HEK293 (cell line): ENCODE data around the gene KIF21A.

Experiments used
- CTCF ChIA-PET: fragments of 350-600 bp; formaldehyde crosslinking; extraction: SDS; loops from one replicate; lab custom pipeline; 2021; ENCODE audit warnings: antibody characterized with exemption; lab: Yijun Ruan, JAX
- POLR2A ChIA-PET: fragments of 300-600 bp; formaldehyde crosslinking; extraction: SDS; loops from one replicate; lab custom pipeline; 2020; ENCODE audit warnings: antibody characterized with exemption, inconsistent platforms; lab: Yijun Ruan, JAX
- H3K27ac ChIP-seq: fragments of 200-500 bp; sonication (Bioruptor generic); 2 replicates; pipeline ENCODE4 v1.5.1; 2014; ENCODE audit warnings: low read depth, low read length, control low read depth, inconsistent platforms; ENCODE audit errors: extremely low read depth
- H3K36me3 ChIP-seq, 2 experiments: fragments of 200-500 bp in 1 of 2; sonication (Bioruptor generic) in 1 of 2; 1 replicate in 1 of 2; 2 replicates in 1 of 2; pipeline ENCODE4 v1.5.1; 2014 to 2017; ENCODE audit warnings: inconsistent platforms in 2 of 2, low read length in 2 of 2; ENCODE audit not compliant: control insufficient read depth in 2 of 2, insufficient read depth in 1 of 2
- H3K4me1 ChIP-seq: fragments of 200-500 bp; sonication (Bioruptor generic); 2 replicates; pipeline ENCODE4 v1.5.1; 2014; ENCODE audit warnings: mild to moderate bottlenecking, low read length, inconsistent platforms; ENCODE audit not compliant: control insufficient read depth, insufficient read depth
- H3K4me3 ChIP-seq: 2 replicates; pipeline ENCODE4 v1.5.1; 2011; ENCODE audit warnings: low read depth, mild to moderate bottlenecking, control low read depth, low read length, moderate library complexity
- H3K9me3 ChIP-seq: fragments of 200-500 bp; sonication (Bioruptor generic); 2 replicates; pipeline ENCODE4 v1.5.1; 2014; ENCODE audit warnings: low read depth, low read length, inconsistent platforms; ENCODE audit not compliant: control insufficient read depth, insufficient read depth
- GLIS1 ChIP-seq: fragments of 450-650 bp; formaldehyde crosslinking; IDR thresholded peaks from 2 replicates; pipeline ENCODE4 v1.5.1; 2016; ENCODE audit warnings: missing biosample characterization, missing genetic modification characterization
- GLIS2 ChIP-seq: fragments of 450-650 bp; formaldehyde crosslinking; IDR thresholded peaks from 2 replicates; pipeline ENCODE4 v1.5.1; 2016; ENCODE audit warnings: missing biosample characterization, missing genetic modification characterization
- KLF1 ChIP-seq: fragments of 450-650 bp; formaldehyde crosslinking; IDR thresholded peaks from 2 replicates; pipeline ENCODE4 v1.5.1; 2016; ENCODE audit warnings: missing biosample characterization, missing genetic modification characterization
- OSR2 ChIP-seq: fragments of 450-650 bp; formaldehyde crosslinking; IDR thresholded peaks from 2 replicates; pipeline ENCODE4 v1.5.1; 2016; ENCODE audit warnings: missing biosample characterization, missing genetic modification characterization
- TRIM28 ChIP-seq: IDR thresholded peaks from 2 replicates; pipeline ENCODE4 v1.6.1; 2011; ENCODE audit warnings: low read length, control low read depth, borderline replicate concordance
- ZBTB20 ChIP-seq: fragments of 450-650 bp; formaldehyde crosslinking; IDR thresholded peaks from 2 replicates; pipeline ENCODE4 v1.5.1; 2016; ENCODE audit warnings: missing biosample characterization, missing genetic modification characterization
- ZBTB7A ChIP-seq: fragments of 450-650 bp; formaldehyde crosslinking; IDR thresholded peaks from 2 replicates; pipeline ENCODE4 v1.5.1; 2016; ENCODE audit warnings: low read depth, missing biosample characterization, missing genetic modification characterization
- ZNF138 ChIP-seq: fragments of 450-650 bp; formaldehyde crosslinking; IDR thresholded peaks from 2 replicates; pipeline ENCODE4 v1.5.1; 2016; ENCODE audit warnings: missing biosample characterization, missing genetic modification characterization, borderline replicate concordance
- ZNF184 ChIP-seq: fragments of 450-650 bp; IDR thresholded peaks from 2 replicates; pipeline ENCODE4 v1.5.1; 2018; ENCODE audit warnings: missing biosample characterization, mild to moderate bottlenecking, missing genetic modification characterization
- ZNF394 ChIP-seq: fragments of 450-650 bp; formaldehyde crosslinking; IDR thresholded peaks from 2 replicates; pipeline ENCODE4 v1.5.1; 2016; ENCODE audit warnings: missing biosample characterization, missing genetic modification characterization, mild to moderate bottlenecking, moderate library complexity, borderline replicate concordance
- ZNF433 ChIP-seq: fragments of 450-650 bp; formaldehyde crosslinking; IDR thresholded peaks from 2 replicates; pipeline ENCODE4 v1.5.1; 2016; ENCODE audit warnings: missing biosample characterization, missing genetic modification characterization, low read depth
- ZNF501 ChIP-seq: fragments of 450-650 bp; formaldehyde crosslinking; IDR thresholded peaks from 2 replicates; pipeline ENCODE4 v1.5.1; 2016; ENCODE audit warnings: missing biosample characterization, missing genetic modification characterization
- ZSCAN16 ChIP-seq: fragments of 450-650 bp; formaldehyde crosslinking; IDR thresholded peaks from 2 replicates; pipeline ENCODE4 v1.5.1; 2016; ENCODE audit warnings: missing biosample characterization, missing genetic modification characterization
- ZXDB ChIP-seq: fragments of 450-650 bp; formaldehyde crosslinking; IDR thresholded peaks from 2 replicates; pipeline ENCODE4 v1.5.1; 2016; ENCODE audit warnings: missing biosample characterization, missing genetic modification characterization
- TF ChIP-seq, protein P1 (sequence below): fragments of 450-650 bp; formaldehyde crosslinking; IDR thresholded peaks from 2 replicates; pipeline ENCODE4 v1.5.1; 2016; ENCODE audit warnings: missing biosample characterization, missing genetic modification characterization
- TF ChIP-seq, protein P2 (sequence below): fragments of 450-650 bp; IDR thresholded peaks from 2 replicates; pipeline ENCODE4 v1.5.1; 2018; ENCODE audit warnings: missing biosample characterization, missing genetic modification characterization

The KIF21A gene

DNA sequence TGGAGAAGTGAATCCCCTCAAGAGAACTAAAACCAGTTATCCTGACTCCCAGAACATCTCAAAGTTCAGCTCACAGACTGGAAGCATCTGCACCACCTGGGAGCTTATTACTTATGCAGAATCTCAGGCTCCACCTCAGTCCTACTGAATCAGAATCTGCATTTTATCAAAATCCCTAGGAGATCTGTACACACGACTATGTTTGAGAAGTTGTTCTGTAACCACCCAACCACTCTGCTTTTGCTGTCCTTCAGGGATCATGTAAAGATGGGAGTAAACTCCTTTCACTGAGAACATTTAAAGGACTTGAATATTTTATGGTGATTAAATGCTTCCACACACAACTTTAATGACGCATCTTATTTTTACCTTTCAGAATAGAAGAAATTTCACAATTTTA, 98.0 kb downstream of the KIF21A start:
- POLR2A ChIA-PET: no interaction called here
- no peak for TF ChIP-seq KLF1 (tag by site-specific recombination)
- TF ChIP-seq GLIS1 (tag by site-specific recombination): no peak
- TF ChIP-seq ZNF394 (tag by site-specific recombination): no peak
- TF ChIP-seq ZNF433: no peak
- TF ChIP-seq ZBTB7A: no peak
- no peak for TF ChIP-seq ZSCAN16
- TF ChIP-seq ZXDB: no peak
- no peak for TF ChIP-seq GLIS2 (tag by site-specific recombination)

DNA sequence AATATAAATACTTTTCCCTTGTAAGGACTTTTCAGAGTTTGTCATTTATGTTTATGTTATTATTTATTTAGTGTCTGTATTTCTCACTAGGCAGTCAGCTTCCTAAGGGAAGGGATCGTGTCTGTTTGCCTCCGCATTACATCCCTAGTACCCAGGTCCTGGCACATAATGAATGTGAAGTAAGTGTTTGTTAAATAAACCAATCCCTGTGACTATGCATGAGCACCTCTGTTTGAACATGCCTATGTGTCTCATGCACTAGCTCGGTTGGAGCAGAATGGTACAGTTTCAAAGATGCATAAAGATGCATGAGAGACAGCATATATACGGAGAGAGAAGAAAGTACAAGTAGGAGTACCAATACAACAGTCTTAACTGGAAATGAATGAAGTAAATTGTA, 99.3 kb downstream of the KIF21A start:
- ChIA-PET POLR2A (no interaction called here), CTCF (no interaction called here)
- no peak overlapping the region for H3K27ac ChIP-seq
- H3K4me3 ChIP-seq: no peak overlapping the region
- H3K36me3 ChIP-seq: peaks cover 5 to 10% of the 10 kb centered on the region in 2 experiments; a peak in 2 of 3 replicates
- TF ChIP-seq ZBTB20 (tag by site-specific recombination) (no peak), TRIM28 (no peak), ZNF138 (tag by site-specific recombination) (no peak), ZNF501 (tag by site-specific recombination) (no peak), OSR2 (no peak)
- no peaks in the 10 kb centered on the region for H3K9me3 ChIP-seq
- H3K4me1 ChIP-seq: no peaks in the 10 kb centered on the region

More for the DNA sequence above, 98.0 kb downstream of the KIF21A start:
- Histone ChIP-seq H3K4me1 (no peaks in the 10 kb centered on the region), H3K4me3 (no peak overlapping the region), H3K36me3 (peaks cover 5 to 10% of the 10 kb centered on the region in 2 experiments; a peak in 2 of 3 replicates), H3K9me3 (no peaks in the 10 kb centered on the region), H3K27ac (no peak overlapping the region)
- CTCF ChIA-PET: interaction anchor here (0.6 to 0.8 kb wide), 2 partner anchors 28 to 157 kb away, joined by 4 read pairs; no protein-coding TSS in a partner anchor

DNA sequence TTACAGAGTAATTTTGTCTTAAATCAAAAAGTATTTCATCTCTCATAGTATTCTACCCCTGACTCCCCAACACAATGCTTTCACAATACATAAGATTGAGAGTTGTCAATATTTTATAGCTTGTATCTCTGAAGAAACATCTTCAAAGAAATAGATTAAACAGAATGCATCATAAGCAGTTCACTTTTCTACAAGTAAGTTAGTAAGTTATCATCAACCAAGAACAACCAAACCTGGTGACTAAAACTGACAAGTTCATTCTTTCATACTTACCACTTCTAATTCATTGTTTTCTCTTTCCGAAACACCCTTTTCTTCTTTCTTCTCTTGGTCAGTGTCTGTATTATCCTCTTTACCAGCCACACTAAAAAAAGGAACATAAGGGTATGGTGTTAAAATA, 101.2 kb downstream of the KIF21A start:
- Histone ChIP-seq H3K4me1 (no peaks in the 10 kb centered on the region), H3K36me3 (peaks cover 9 to 10% of the 10 kb centered on the region in 2 experiments; a peak in 2 of 3 replicates), H3K27ac (no peak overlapping the region), H3K9me3 (no peaks in the 10 kb centered on the region), H3K4me3 (no peak overlapping the region)
- TF ChIP-seq, protein P1, sequence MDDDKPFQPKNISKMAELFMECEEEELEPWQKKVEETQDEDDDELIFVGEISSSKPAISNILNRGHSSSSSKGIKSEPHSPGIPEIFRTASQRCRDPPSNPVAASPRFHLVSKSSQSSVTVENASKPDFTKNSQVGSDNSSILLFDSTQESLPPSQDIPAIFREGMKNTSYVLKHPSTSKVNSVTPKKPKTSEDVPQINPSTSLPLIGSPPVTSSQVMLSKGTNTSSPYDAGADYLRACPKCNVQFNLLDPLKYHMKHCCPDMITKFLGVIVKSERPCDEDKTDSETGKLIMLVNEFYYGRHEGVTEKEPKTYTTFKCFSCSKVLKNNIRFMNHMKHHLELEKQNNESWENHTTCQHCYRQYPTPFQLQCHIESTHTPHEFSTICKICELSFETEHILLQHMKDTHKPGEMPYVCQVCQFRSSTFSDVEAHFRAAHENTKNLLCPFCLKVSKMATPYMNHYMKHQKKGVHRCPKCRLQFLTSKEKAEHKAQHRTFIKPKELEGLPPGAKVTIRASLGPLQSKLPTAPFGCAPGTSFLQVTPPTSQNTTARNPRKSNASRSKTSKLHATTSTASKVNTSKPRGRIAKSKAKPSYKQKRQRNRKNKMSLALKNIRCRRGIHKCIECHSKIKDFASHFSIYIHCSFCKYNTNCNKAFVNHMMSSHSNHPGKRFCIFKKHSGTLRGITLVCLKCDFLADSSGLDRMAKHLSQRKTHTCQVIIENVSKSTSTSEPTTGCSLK: no peak
- no peak for TF ChIP-seq ZNF184 (tag by site-specific recombination)
- CTCF ChIA-PET: no interaction called here
- POLR2A ChIA-PET: no interaction called here

DNA sequence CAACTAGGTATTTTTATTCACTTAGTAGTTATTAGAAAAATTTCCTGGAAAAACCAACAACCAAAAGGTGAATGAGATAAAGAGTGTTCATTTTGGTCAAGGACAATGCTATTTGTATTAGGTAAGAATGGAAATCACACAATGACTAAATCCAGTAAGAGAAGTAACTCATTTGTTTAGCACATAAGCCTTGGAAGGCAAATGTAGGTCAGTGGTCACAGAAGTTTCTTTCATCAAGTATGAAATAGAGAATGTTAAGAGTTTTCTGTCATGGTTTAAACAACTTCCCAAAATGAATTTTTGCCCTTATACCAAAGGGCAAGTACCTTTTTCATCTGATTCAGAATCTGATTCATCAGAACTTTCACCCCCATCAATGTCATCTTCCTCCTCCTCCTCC, 101.7 kb downstream of the KIF21A start:
- no peaks in the 10 kb centered on the region for H3K4me1 ChIP-seq
- no peak overlapping the region for H3K4me3 ChIP-seq
- TF ChIP-seq, protein P2, sequence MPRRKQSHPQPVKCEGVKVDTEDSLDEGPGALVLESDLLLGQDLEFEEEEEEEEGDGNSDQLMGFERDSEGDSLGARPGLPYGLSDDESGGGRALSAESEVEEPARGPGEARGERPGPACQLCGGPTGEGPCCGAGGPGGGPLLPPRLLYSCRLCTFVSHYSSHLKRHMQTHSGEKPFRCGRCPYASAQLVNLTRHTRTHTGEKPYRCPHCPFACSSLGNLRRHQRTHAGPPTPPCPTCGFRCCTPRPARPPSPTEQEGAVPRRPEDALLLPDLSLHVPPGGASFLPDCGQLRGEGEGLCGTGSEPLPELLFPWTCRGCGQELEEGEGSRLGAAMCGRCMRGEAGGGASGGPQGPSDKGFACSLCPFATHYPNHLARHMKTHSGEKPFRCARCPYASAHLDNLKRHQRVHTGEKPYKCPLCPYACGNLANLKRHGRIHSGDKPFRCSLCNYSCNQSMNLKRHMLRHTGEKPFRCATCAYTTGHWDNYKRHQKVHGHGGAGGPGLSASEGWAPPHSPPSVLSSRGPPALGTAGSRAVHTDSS (tag by site-specific recombination): peak; percentile 84
- no peak for TF ChIP-seq ZSCAN16
- no peaks in the 10 kb centered on the region for H3K9me3 ChIP-seq
- ChIA-PET CTCF (interaction anchor here (1.3 kb wide), 1 partner anchor 670 kb away, joined by 4 read pairs; no protein-coding TSS in a partner anchor), POLR2A (no interaction called here)
- peaks cover 9 to 10% of the 10 kb centered on the region in 2 experiments; a peak in 2 of 3 replicates for H3K36me3 ChIP-seq
- H3K27ac ChIP-seq: no peak overlapping the region
